K562 (cell line): ENCODE data around the gene TAL1. TPM values are rescaled to one million over a fixed set of nuclear protein-coding genes. Genes with fewer than 3 reads are reported as not detected.
A peak's percentile ranks its signal among the peaks of the same experiment; 100 is the strongest.

ENCODE experiments used
- ELF4 ChIP-seq: fragments of 450-650 bp; formaldehyde crosslinking; IDR thresholded peaks from 2 replicates; pipeline ENCODE4 v1.4.0; 2022; ENCODE audit warnings: missing genetic modification characterization
- ESRRB ChIP-seq: fragments of 250-450 bp; sonication (Bioruptor Pico); IDR thresholded peaks from 2 replicates; pipeline ENCODE4 v1.5.0; 2020; ENCODE audit warnings: mild to moderate bottlenecking, moderate library complexity, borderline replicate concordance
- FOXJ2 ChIP-seq: fragments of 200-800 bp; sonication (Bioruptor generic); IDR thresholded peaks from 2 replicates; pipeline ENCODE4 v1.6.1; 2016; ENCODE audit warnings: missing genetic modification characterization, missing compliant biosample characterization
- HIVEP1 ChIP-seq: fragments of 250-450 bp; sonication (Bioruptor Pico); IDR thresholded peaks from 2 replicates; pipeline ENCODE4 v1.4.0; 2020; ENCODE audit warnings: mild to moderate bottlenecking
- HMGN3 ChIP-seq: IDR thresholded peaks from 2 replicates; pipeline ENCODE4 v1.6.1; 2011; ENCODE audit warnings: borderline replicate concordance, low read depth, mild to moderate bottlenecking, mixed read lengths, low read length; ENCODE audit not compliant: insufficient read length; ENCODE audit errors: extremely low read depth
- KAT7 ChIP-seq: sonication (generic); formaldehyde crosslinking; IDR thresholded peaks from 2 replicates; pipeline ENCODE4 v1.8.0; 2022; ENCODE audit warnings: missing genetic modification reagents, mild to moderate bottlenecking, borderline replicate concordance
- PTBP1 ChIP-seq: fragments of 200-400 bp; formaldehyde crosslinking; IDR thresholded peaks from 2 replicates; pipeline ENCODE4 v1.6.1; 2017; ENCODE audit warnings: low read depth, low read length
- ZNF23 ChIP-seq: fragments of 250-450 bp; sonication (Bioruptor Pico); IDR thresholded peaks from 2 replicates; pipeline ENCODE4 v1.4.0; 2020; ENCODE audit warnings: mild to moderate bottlenecking
- ZNF311 ChIP-seq: fragments of 250-450 bp; sonication (Bioruptor Pico); IDR thresholded peaks from 2 replicates; pipeline ENCODE4 v1.4.0; 2020; ENCODE audit warnings: mild to moderate bottlenecking, moderate library complexity
- ZNF717 ChIP-seq: fragments of 250-450 bp; sonication (Bioruptor Pico); IDR thresholded peaks from 2 replicates; pipeline ENCODE4 v1.5.0; 2021
- polyA plus RNA-seq, 8 experiments: library from polyadenylated mRNA; depleted of rRNA in 4 of 8; stranded (reverse) in 5 of 8; unstranded in 3 of 8; fragments of >200 nt; fragmentation: Nextera tagmentation in 2 of 8; fragmentation: Illumina TruSeq in 1 of 8; extraction: Ambion mirVana in 2 of 8; extraction: Trizol in 1 of 8; gene quantifications; 2 replicates each; pipeline versions ENCODE4 v1.2.1 to v1.2.3, GENCODE V29; 2011 to 2014; ENCODE audit warnings: inconsistent platforms in 1 of 8, missing spikeins in 1 of 8
- total RNA-seq, 7 experiments: library from RNA; depleted of rRNA in 6 of 7; stranded (reverse); fragments of >200 nt in 6 of 7; fragmentation: Illumina TruSeq in 2 of 7; extraction: Trizol in 2 of 7; gene quantifications; 2 replicates each; pipeline versions ENCODE4 v1.2.1 to v1.2.3, GENCODE V29; 2011 to 2021; ENCODE audit warnings: low replicate concordance in 1 of 7
- TF ChIP-seq, protein P1 (sequence below): sonication (generic); formaldehyde crosslinking; IDR thresholded peaks from 2 replicates; pipeline ENCODE4 v1.8.0; 2022; ENCODE audit warnings: missing genetic modification reagents, mild to moderate bottlenecking, borderline replicate concordance

Gene TAL1
- total and polyA plus RNA-seq, 9 of the 15 experiments (the other 6 are each of a cell fraction or from before 2014, with no cell fraction given) = 18.5 to 106 (median 59.7) TPM

DNA sequence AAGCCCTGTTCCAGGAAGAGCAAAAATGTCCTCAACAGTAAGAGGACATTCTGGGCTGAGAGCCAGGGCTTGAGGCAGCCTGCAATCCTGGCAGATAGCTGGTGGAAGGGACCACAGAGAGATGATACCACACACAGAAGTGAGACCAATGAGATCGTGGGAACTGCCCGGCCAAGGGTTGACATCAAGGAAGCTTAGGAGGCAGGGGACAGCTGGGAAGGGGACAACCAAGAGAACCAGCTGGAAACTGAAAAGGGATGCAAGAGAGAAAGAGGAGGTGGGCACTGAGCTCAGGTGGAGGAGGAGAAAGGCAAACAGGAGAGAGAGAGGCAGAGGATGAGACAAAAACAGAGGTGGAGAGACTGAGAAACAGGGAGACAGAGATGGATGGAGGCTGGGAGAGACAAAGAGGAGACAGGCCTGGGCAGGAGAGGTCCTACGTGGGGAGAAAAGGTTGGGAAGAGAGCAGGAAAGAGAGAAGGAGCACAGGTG lies 51.4 kb downstream of the TAL1 start (continued):
- TF ChIP-seq ZNF311 (no peak), ZNF23 (CRISPR knock-in tag) (no peak), ESRRB (no peak), ZNF717 (CRISPR knock-in tag) (no peak), FOXJ2 (tag) (no peak), PTBP1 (no peak), HIVEP1 (CRISPR knock-in tag) (no peak), ELF4 (peak; percentile 96), KAT7 (CRISPR knock-in tag) (no peak), HMGN3 (no peak)
- TF ChIP-seq, protein P1, sequence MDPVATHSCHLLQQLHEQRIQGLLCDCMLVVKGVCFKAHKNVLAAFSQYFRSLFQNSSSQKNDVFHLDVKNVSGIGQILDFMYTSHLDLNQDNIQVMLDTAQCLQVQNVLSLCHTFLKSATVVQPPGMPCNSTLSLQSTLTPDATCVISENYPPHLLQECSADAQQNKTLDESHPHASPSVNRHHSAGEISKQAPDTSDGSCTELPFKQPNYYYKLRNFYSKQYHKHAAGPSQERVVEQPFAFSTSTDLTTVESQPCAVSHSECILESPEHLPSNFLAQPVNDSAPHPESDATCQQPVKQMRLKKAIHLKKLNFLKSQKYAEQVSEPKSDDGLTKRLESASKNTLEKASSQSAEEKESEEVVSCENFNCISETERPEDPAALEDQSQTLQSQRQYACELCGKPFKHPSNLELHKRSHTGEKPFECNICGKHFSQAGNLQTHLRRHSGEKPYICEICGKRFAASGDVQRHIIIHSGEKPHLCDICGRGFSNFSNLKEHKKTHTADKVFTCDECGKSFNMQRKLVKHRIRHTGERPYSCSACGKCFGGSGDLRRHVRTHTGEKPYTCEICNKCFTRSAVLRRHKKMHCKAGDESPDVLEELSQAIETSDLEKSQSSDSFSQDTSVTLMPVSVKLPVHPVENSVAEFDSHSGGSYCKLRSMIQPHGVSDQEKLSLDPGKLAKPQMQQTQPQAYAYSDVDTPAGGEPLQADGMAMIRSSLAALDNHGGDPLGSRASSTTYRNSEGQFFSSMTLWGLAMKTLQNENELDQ = no peak
